ENCODE data around the gene DGKI. TPM values are rescaled to one million over a fixed set of nuclear protein-coding genes. Genes with fewer than 3 reads are reported as not detected.

Gene DGKI
- total RNA-seq, 1 experiment from 2014 or later = 0.79 TPM

GRCh38 chr7:137820156-137820555 lies 26.6 kb downstream of the DGKI start (continued):
- no peak for TF ChIP-seq ZNF532 (CRISPR knock-in tag; IDR thresholded peaks at IDR 0.05; ENCODE audit: borderline replicate concordance)

GRCh38 chr7:137818036-137818435 lies 28.7 kb downstream of the DGKI start:
- TF ChIP-seq ETV6 (CRISPR knock-in tag; IDR thresholded peaks at IDR 0.05) = no peak
- TF ChIP-seq MYBL2 (CRISPR knock-in tag; IDR thresholded peaks at IDR 0.05) = no peak
- DNase-seq (ENCODE audit: low spot score) (no peak), ATAC-seq (no peak)
- Mint-ChIP-seq H3K4me1 (peaks cover 40% of the 10 kb centered on the region), H3K36me3 (no peaks in the 10 kb centered on the region), H3K9me3 (no peaks in the 10 kb centered on the region), H3K27me3 (ENCODE audit: low read depth) (no peaks in the 10 kb centered on the region; the same call in 1 of the 2 replicates), H3K4me3 (no peak overlapping the region), H3K27ac (no peak overlapping the region)
- POLR2A ChIA-PET = no interaction called here
- CTCF ChIA-PET = interaction anchor here (0.8 kb wide), 1 partner anchor 69 kb away, joined by 3 read pairs; no protein-coding TSS in a partner anchor

- Mint-ChIP-seq H3K27me3 (ENCODE audit: low read depth) (no peaks in the 10 kb centered on the region; the same call in 1 of the 2 replicates), H3K4me1 (peaks cover 39% of the 10 kb centered on the region), H3K9me3 (no peaks in the 10 kb centered on the region), H3K27ac (no peak overlapping the region), H3K4me3 (no peak overlapping the region), H3K36me3 (no peaks in the 10 kb centered on the region)
- POLR2A ChIA-PET = no interaction called here
- CTCF ChIA-PET = no interaction called here
- peak; percentile 52 for ATAC-seq
- DNase-seq (ENCODE audit: low spot score) = peak; percentile 16
- TF ChIP-seq MYBL2 (CRISPR knock-in tag; IDR thresholded peaks at IDR 0.05) (no peak), RELA (CRISPR knock-in tag; IDR thresholded peaks at IDR 0.05; ENCODE audit: borderline replicate concordance) (no peak), IRF2 (CRISPR knock-in tag; IDR thresholded peaks at IDR 0.05; ENCODE audit: borderline replicate concordance, low read depth) (no peak), ZBTB21 (CRISPR knock-in tag; IDR thresholded peaks at IDR 0.05; ENCODE audit: borderline replicate concordance) (no peak), ZNF138 (CRISPR knock-in tag; conservative IDR thresholded peaks at IDR 0.05) (no peak), ELF4 (CRISPR knock-in tag; IDR thresholded peaks at IDR 0.05; ENCODE audit: low read depth) (no peak), ATF3 (CRISPR knock-in tag; conservative IDR thresholded peaks at IDR 0.05) (no peak), GTF2I (CRISPR knock-in tag; conservative IDR thresholded peaks at IDR 0.05) (no peak), ZNF263 (CRISPR knock-in tag; IDR thresholded peaks at IDR 0.05; ENCODE audit: low read depth) (no peak), ZNF396 (CRISPR knock-in tag; IDR thresholded peaks at IDR 0.05; ENCODE audit: borderline replicate concordance) (no peak), NR2C2 (CRISPR knock-in tag; IDR thresholded peaks at IDR 0.05) (no peak), EMX1 (CRISPR knock-in tag; IDR thresholded peaks at IDR 0.05) (no peak), NFE2L1 (CRISPR knock-in tag; IDR thresholded peaks at IDR 0.05) (no peak), CDX4 (CRISPR knock-in tag; IDR thresholded peaks at IDR 0.05; ENCODE audit: borderline replicate concordance) (no peak), E2F1 (CRISPR knock-in tag; IDR thresholded peaks at IDR 0.05) (no peak)
Measured at GRCh38 chr7:137816696-137817320, 30.0 kb downstream of the DGKI start.
